Transverse colon (tissue), 4 donors: ENCODE results near the gene GMIP.

Experiments
- CTCF ChIP-seq, 5 experiments: fragments of 200-600 bp in 3 of 5; fragments of 450-650 bp in 2 of 5; sonication (generic) in 3 of 5; IDR thresholded peaks; 1 replicate in 2 of 5; 2 replicates in 3 of 5; pipeline ENCODE4 v1.5.1; 2016 to 2017; ENCODE audit warnings: antibody characterized with exemption in 5 of 5, inconsistent platforms in 3 of 5, mild to moderate bottlenecking in 2 of 5, moderate library complexity in 1 of 5
- POLR2AphosphoS5 ChIP-seq, 3 donors: sonication (generic); formaldehyde crosslinking; IDR thresholded peaks; one replicate each; pipeline ENCODE4 v1.6.1; 2016; ENCODE audit warnings: antibody characterized with exemption in 3 of 3

- TF ChIP-seq CTCF (IDR thresholded peaks at IDR 0.05) (no peak), POLR2AphosphoS5 (IDR thresholded peaks at IDR 0.05) (no peak)
These were observed 13.4 kb downstream of the GMIP start for GRCh38 chr19:19630062-19630414.
